Right atrium auricular region (tissue), 2 donors: ENCODE results near the gene KCNA5. TPM values are rescaled to one million over a fixed set of nuclear protein-coding genes. Genes with fewer than 3 reads are reported as not detected.
A peak's percentile ranks its signal among the peaks of the same experiment; 100 is the strongest.

Experiments used
- DNase-seq: peaks from one replicate; pipeline ENCODE4 v3.0.0-alpha.2; 2019; ENCODE audit warnings: low spot score
- H3K27ac ChIP-seq, 2 donors: fragments of 200-600 bp; sonication (generic); 1 replicate in 1 of 2; 2 replicates in 1 of 2; pipeline ENCODE4 v1.5.1; 2016 to 2019
- H3K27me3 ChIP-seq, 2 donors: fragments of 200-600 bp; sonication (generic); one replicate each; pipeline versions ENCODE4 v1.5.1 to v1.6.0; 2017 to 2019
- H3K36me3 ChIP-seq: fragments of 200-600 bp; sonication (generic); one replicate; pipeline ENCODE4 v1.5.1; 2016
- H3K4me1 ChIP-seq, 2 donors: fragments of 200-600 bp; sonication (generic); one replicate each; pipeline versions ENCODE4 v1.5.1 to v1.6.0; 2017 to 2019
- H3K4me3 ChIP-seq, 2 donors: fragments of 200-600 bp; sonication (generic); 1 replicate in 1 of 2; 2 replicates in 1 of 2; pipeline ENCODE4 v1.5.1; 2017 to 2019; ENCODE audit warnings: mild to moderate bottlenecking in 1 of 2, moderate library complexity in 1 of 2
- H3K9me3 ChIP-seq, 2 donors: fragments of 200-600 bp; sonication (generic); one replicate each; pipeline ENCODE4 v1.5.1; 2019
- CTCF ChIP-seq, 2 donors: fragments of 200-600 bp; sonication (generic); IDR thresholded peaks; one replicate each; pipeline ENCODE4 v1.5.1; 2019; ENCODE audit warnings: antibody characterized with exemption in 2 of 2
- total RNA-seq, 2 donors: library from RNA; depleted of rRNA; stranded (reverse); fragments of >200 nt; gene quantifications; one replicate each; pipeline ENCODE4 v1.1.0, GENCODE V29; 2016

The KCNA5 gene
- total RNA-seq = 100 to 1,000 TPM in 1 of 2 donors, 10 to 100 TPM in 1; 74.6 to 166 TPM

GRCh38 chr12:5043589-5044419 is at the start of gene KCNA5:
Gene KCNA5, plus strand, starts transcription at chr12:5043879. Its CDS starts 269 bp downstream, at chr12:5044148.
- H3K9me3 ChIP-seq = no peaks in the 10 kb centered on the region
- H3K4me1 ChIP-seq = peaks cover 0 to 45% of the 10 kb centered on the region in 2 donors
- no peaks in the 10 kb centered on the region for H3K27me3 ChIP-seq
- no peaks in the 10 kb centered on the region for H3K36me3 ChIP-seq
- H3K4me3 ChIP-seq = peak within 1 kb of the TSS; percentile 54 to 59
- no peak for DNase-seq
- peak within 1 kb of the TSS; percentile 85 to 97 for H3K27ac ChIP-seq
- no peak for TF ChIP-seq CTCF (IDR thresholded peaks at IDR 0.05)

GRCh38 chr12:4994622-4995021 is 49.1 kb upstream of the KCNA5 start:
- Histone ChIP-seq H3K4me3 (no peak overlapping the region), H3K9me3 (no peaks in the 10 kb centered on the region), H3K27me3 (no peaks in the 10 kb centered on the region), H3K4me1 (peaks cover 0 to 14% of the 10 kb centered on the region in 2 donors), H3K27ac (no peak overlapping the region), H3K36me3 (no peaks in the 10 kb centered on the region)
- no peak for TF ChIP-seq CTCF (IDR thresholded peaks at IDR 0.05)
- no peak for DNase-seq

GRCh38 chr12:4996714-4997113 is 47.0 kb upstream of the KCNA5 start:
- H3K4me3 ChIP-seq = no peak overlapping the region
- peaks cover 0 to 14% of the 10 kb centered on the region in 2 donors for H3K4me1 ChIP-seq
- no peak for TF ChIP-seq CTCF (IDR thresholded peaks at IDR 0.05)
- no peaks in the 10 kb centered on the region for H3K27me3 ChIP-seq
- no peaks in the 10 kb centered on the region for H3K36me3 ChIP-seq
- no peaks in the 10 kb centered on the region for H3K9me3 ChIP-seq
- no peak overlapping the region for H3K27ac ChIP-seq
- DNase-seq = no peak

- no peaks in the 10 kb centered on the region for H3K27me3 ChIP-seq
- H3K36me3 ChIP-seq = no peaks in the 10 kb centered on the region
- H3K4me1 ChIP-seq = peaks cover 0 to 14% of the 10 kb centered on the region in 2 donors
- H3K4me3 ChIP-seq = no peak overlapping the region
- no peak for TF ChIP-seq CTCF (IDR thresholded peaks at IDR 0.05)
- no peaks in the 10 kb centered on the region for H3K9me3 ChIP-seq
- peak; percentile 66 for DNase-seq
- peak overlapping the region in 1 of 2 donors; percentile 69 for H3K27ac ChIP-seq
Measured at GRCh38 chr12:4997939-4998338, 45.7 kb upstream of the KCNA5 start.

GRCh38 chr12:5000204-5000603 is 43.5 kb upstream of the KCNA5 start:
- no peaks in the 10 kb centered on the region for H3K27me3 ChIP-seq
- no peak for DNase-seq
- H3K4me3 ChIP-seq = no peak overlapping the region
- no peaks in the 10 kb centered on the region for H3K9me3 ChIP-seq
- H3K4me1 ChIP-seq = peaks cover 0 to 14% of the 10 kb centered on the region in 2 donors
- no peaks in the 10 kb centered on the region for H3K36me3 ChIP-seq
- TF ChIP-seq CTCF (IDR thresholded peaks at IDR 0.05) = no peak
- H3K27ac ChIP-seq = no peak overlapping the region
